OCI-LY3 (cell line): ENCODE data around the gene ZNF580.

Experiments
- CTCF ChIP-seq: fragments of 200-600, 300-600 bp; sonication (generic); IDR thresholded peaks from 2 replicates; pipeline ENCODE4 v1.5.1; 2014; ENCODE audit warnings: antibody characterized with exemption, low read length, low read depth
- EZH2phosphoT487 ChIP-seq: fragments of 200-600 bp; shearing (Covaris generic); IDR thresholded peaks from 2 replicates; pipeline ENCODE4 v1.6.1; 2018; ENCODE audit warnings: antibody characterized with exemption, mixed run types, low read depth

- TF ChIP-seq CTCF, result no peak
- TF ChIP-seq EZH2phosphoT487, result no peak
Measured at GRCh38 chr19:55623130-55623529, 17.7 kb upstream of the ZNF580 start.
